GM19395 (cell line): ENCODE results near the gene PLAGL2.
"Not testable (repeated sequence)": the region's sequence is repeated elsewhere in the genome, so short reads cannot be mapped to it uniquely, and the experiment has no call there.

Source experiments
- ATAC-seq: cut with Tn5 transposase; IDR thresholded peaks from one replicate; pipeline ENCODE4 v1.9.1; 2021; ENCODE audit warnings: mild to moderate bottlenecking, moderate library complexity; ENCODE audit not compliant: unreplicated experiment

PLAGL2 gene, protein sequence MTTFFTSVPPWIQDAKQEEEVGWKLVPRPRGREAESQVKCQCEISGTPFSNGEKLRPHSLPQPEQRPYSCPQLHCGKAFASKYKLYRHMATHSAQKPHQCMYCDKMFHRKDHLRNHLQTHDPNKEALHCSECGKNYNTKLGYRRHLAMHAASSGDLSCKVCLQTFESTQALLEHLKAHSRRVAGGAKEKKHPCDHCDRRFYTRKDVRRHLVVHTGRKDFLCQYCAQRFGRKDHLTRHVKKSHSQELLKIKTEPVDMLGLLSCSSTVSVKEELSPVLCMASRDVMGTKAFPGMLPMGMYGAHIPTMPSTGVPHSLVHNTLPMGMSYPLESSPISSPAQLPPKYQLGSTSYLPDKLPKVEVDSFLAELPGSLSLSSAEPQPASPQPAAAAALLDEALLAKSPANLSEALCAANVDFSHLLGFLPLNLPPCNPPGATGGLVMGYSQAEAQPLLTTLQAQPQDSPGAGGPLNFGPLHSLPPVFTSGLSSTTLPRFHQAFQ

DNA sequence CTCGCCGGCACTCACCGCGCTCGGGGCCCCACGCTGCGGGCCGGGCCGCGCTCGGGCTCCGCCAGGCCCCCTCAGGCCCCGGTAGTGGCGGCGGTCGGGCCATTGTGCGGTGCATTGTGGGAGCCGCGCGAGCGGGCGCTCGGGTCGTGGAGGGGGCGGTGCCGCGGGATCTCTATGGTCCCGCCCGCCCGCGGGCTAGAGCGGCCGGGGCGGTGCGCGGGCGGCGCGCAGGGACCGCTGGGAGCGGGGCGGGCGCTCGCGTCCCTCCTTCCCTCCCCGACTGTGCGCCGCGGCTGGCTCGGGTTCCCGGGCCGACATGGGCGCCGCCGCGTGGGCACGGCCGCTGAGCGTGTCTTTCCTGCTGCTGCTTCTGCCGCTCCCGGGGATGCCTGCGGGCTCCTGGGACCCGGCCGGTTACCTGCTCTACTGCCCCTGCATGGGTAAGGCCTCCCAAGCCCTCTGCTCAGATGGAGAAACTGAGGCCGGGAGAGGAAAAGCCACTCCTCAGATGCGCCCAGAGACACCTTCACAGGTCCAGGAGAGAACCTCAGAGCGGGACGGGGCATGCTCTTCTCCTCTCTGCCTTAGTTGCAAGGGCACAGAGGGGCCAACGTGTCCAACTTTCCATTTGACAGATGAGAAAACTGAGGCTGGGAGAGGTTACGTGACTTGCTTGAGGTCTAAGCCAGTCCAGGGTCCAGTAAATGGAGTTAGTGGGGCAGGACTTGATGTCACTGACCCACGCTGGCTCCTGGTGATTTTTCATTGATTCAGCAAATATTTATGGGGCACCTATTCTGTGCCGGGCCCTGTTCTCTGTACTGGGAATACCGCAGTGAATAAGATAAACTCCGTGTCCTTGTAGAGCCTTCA, at the start of gene PLAGL2, which contains the start of gene POFUT1:
PLAGL2 (minus strand) TSS at position 118 of the 873 bp plus-strand sequence. CDS start 5,565 bp downstream, outside the sequence.
POFUT1 (plus strand) TSS at position 255 of the 873 bp plus-strand sequence; CDS start at position 317, 62 bp downstream.
- peak; percentile 78 for ATAC-seq

GRCh38 chr20:32252189-32252588, 44.6 kb upstream of the PLAGL2 start:
- no peak for ATAC-seq

DNA sequence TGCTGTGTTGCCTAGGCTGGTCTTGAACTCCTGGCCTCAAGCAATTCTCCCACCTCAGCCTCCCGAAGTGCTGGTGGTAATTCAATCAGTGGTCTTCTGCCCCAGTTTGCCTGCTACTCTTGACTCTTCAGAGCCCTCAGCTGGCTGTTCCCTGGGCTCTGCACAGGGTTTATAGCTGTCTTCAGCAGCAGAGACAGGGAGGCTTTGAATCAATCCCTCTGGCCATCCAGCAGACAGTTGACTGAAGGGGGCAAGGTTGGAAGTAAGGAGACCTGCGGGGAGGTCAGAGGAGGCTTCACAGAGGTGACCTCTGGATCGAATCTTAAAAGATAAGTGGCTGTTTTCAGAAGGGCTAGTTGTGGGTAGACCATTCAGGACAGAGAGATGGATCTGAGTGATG, 43.9 kb upstream of the PLAGL2 start:
- no peak for ATAC-seq

GRCh38 chr20:32249030-32249738, 41.6 kb upstream of the PLAGL2 start:
- no peak for ATAC-seq

GRCh38 chr20:32248043-32248442, 40.5 kb upstream of the PLAGL2 start:
- no peak for ATAC-seq

DNA sequence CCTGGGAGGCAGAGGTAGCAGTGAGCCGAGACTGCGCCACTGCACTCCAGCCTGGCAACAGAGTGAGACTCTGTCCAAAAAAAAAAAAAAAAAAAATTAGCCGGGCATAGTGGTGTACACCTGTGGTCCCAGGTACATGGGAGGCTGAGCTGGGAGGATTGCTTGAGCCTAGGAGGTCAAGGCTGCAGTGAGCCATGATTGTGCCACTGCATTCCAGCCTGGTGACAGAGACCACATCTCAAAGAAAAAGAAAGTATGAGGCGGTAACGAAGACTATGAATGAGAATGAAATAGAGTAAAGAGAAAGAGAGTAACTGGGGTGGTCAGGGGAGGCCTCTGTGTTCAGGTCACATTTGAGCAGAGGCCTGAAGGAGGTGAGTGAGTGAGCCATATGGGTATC, 38.7 kb upstream of the PLAGL2 start:
- ATAC-seq, result not testable (repeated sequence)

DNA sequence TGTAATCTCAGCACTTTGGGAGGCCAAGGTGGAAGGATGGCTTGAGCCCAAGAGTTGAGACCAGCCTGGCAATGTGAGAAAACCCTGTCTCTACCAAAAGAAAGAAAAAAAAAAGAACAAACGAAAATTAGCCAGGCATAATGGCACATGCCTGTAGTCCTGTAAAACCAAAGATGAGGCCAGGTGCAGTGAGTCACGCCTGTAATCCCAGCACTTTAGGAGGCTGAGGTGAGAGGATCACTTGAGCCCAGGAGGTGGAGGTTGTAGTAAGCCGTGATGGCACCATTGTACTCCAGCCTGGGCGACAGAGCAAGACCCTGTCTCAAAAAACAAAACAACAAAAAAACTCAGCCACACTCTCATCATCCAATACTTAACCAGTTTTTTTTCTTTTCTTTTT, 37.4 kb upstream of the PLAGL2 start:
- no peak for ATAC-seq

DNA sequence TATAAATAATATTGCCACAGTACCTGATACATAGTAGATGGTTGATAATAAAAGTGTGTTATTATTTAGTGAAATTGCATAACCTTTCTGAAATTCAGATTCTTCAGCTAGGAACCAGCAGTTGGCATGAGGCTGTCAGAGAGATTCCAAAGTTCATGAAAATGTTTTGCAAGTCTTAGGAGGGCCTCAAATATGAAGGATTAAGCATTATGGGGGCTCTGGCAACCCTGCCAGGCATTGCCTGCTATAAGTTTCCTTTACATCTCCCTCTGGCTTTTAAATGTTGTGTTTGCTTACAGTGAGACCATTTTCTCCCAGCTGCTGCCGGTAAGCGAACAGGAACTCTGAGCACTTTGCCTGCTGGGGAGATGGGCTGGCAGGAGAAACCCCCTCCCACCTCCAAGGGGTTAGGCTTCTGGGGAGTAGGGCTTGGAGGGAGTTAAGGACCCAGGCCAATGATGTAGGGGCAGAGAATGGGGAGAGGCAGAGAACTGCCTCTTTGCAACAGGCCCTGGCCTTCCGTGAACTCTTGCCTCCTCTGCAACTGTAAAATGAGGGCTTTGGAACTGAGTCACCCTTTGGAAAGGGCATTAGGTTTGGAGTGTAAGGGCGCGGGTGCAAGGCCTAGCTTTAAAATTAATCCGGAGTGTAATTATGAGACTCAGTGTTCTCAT, 36.7 kb upstream of the PLAGL2 start:
- ATAC-seq, result no peak

- ATAC-seq, result no peak
These were observed 34.3 kb upstream of the PLAGL2 start for GRCh38 chr20:32241807-32242206.

DNA sequence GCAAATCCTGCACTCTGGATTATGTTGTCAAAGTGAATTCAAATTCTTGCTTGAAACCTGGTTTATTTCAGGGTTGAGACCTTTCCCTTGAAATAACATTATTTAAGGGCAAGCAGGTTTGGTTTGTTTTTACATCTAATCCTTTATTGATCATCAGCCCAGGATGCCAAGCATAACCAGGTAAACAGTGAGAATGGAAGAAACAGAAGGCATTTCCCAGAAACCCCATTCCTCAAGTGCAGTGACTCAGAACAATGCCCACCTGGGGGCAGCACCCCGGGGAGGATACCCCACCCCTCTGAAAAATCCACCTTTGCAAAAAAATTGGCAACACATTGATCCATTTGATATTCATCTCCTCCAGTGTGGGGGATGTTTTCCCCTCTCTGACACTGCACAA, 32.7 kb upstream of the PLAGL2 start:
- ATAC-seq, result no peak

- ATAC-seq, result no peak
These were observed 31.2 kb upstream of the PLAGL2 start for GRCh38 chr20:32238483-32239425.

DNA sequence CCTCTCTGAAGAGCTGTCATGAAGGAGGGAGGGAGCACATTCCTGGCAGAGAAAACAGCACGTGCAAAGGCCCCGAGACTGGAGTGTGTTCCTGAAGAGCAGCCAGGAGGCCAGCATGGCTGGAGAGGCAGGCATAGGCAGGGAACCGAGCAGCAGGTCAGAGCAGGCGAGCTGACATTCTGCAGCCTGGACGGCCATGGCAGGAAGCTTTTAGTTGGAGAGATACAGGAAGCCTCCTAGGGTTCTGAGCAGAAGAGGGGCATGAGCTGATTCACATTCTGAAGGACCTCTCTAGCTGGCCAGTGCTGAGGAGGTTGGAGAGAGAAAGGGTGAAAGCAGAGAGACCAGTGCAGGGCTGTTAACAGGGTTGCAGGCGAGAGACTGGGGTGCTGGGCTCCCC, 29.9 kb upstream of the PLAGL2 start:
- ATAC-seq, result no peak

DNA sequence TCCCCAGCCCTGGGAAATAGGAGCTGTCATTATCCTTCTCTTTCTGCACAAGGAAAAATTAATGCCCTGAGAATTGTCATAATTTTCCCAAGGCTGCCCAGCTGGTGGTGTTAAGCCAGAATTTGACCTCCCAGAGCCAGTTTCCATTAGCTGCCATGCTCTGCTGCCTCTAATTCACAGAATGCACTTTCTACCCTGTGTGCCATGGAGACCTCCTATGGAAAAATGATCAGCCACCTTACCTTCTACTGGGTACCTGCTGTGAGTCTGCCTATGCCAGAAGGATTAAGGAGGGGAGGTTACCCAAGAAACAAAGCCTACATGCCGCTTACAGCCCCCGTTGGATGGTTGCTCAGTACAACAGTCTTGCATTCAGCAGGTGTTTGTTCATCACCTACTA, 29.3 kb upstream of the PLAGL2 start:
- ATAC-seq, result no peak

DNA sequence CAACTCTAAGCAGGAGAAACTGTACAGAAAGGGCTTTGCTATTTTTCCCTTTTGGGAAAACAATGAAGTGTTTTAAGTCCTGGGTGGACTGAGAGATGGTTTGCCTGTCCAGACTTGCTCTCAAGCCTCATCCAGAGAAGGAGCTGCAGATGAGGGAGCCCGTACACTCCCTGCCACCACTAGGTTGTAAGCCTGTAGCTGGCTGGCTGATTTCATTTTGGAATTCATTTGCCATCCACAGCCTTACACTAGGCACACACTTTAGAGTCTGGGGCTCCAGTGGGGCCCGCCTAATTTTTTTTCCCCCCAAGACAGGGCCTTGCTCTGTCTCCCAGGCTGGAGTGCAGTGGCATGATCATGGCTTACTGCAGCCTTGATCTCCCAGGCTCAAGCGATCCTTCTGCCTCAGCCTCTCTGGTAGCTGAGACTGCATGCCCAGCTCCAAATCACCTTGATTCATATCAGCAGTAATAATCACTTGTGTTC, 28.5 kb upstream of the PLAGL2 start:
- ATAC-seq, result no peak

GRCh38 chr20:32235331-32236047, 27.9 kb upstream of the PLAGL2 start:
- no peak for ATAC-seq

GRCh38 chr20:32234135-32234808, 26.7 kb upstream of the PLAGL2 start:
- ATAC-seq, result no peak

- ATAC-seq, result no peak
These were observed 25.7 kb upstream of the PLAGL2 start for GRCh38 chr20:32233286-32233685.

DNA sequence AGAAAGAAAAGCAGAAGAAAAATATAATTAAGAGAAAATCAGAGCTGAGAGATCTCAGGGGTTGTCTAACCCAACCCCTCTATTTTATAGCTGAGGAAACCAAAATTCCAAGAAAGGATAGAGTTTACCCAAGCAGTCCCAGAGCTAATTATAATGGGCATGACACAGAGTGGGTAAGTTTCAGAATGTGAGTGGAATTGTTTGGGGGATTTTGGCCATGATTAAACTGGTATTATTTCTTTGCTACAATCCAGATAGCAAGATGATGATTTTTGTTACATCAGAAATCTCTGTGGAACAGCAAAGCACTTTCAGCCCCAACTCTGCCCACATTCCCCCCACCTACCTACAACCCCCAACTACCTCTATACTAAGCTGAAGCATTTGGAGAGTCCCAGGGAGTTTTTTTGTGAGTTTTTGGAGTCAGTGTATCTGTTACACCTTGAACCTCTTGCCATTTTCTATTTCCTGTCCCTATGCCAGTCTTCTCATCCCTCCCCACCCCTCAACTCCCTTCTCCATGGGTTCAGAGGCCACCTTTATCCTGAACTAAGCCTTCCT, 24.9 kb upstream of the PLAGL2 start:
- ATAC-seq, result no peak
